ENCODE measurements around the gene POLD1. TPM values are rescaled to one million over a fixed set of nuclear protein-coding genes. Genes with fewer than 3 reads are reported as not detected.

The POLD1 gene
- total and polyA plus RNA-seq, 2 experiments from 2014 or later: 111 to 173 TPM

DNA sequence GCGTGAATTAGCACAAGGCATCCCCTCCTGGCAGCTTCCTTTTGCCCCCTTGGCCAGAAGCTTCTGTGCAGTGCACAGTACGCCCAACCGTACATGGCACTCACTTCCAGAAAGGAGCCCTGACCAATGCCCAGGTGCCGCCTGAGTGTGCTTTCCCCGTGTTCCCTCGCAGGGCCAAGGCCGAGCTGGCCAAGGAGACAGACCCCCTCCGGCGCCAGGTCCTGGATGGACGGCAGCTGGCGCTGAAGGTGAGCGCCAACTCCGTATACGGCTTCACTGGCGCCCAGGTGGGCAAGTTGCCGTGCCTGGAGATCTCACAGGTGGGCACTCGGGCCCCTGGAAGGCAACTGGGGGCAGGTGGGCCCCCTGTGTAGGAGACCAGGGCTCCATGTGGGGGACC, 25.2 kb downstream of the POLD1 start (continued):
- TF ChIP-seq, protein P1, sequence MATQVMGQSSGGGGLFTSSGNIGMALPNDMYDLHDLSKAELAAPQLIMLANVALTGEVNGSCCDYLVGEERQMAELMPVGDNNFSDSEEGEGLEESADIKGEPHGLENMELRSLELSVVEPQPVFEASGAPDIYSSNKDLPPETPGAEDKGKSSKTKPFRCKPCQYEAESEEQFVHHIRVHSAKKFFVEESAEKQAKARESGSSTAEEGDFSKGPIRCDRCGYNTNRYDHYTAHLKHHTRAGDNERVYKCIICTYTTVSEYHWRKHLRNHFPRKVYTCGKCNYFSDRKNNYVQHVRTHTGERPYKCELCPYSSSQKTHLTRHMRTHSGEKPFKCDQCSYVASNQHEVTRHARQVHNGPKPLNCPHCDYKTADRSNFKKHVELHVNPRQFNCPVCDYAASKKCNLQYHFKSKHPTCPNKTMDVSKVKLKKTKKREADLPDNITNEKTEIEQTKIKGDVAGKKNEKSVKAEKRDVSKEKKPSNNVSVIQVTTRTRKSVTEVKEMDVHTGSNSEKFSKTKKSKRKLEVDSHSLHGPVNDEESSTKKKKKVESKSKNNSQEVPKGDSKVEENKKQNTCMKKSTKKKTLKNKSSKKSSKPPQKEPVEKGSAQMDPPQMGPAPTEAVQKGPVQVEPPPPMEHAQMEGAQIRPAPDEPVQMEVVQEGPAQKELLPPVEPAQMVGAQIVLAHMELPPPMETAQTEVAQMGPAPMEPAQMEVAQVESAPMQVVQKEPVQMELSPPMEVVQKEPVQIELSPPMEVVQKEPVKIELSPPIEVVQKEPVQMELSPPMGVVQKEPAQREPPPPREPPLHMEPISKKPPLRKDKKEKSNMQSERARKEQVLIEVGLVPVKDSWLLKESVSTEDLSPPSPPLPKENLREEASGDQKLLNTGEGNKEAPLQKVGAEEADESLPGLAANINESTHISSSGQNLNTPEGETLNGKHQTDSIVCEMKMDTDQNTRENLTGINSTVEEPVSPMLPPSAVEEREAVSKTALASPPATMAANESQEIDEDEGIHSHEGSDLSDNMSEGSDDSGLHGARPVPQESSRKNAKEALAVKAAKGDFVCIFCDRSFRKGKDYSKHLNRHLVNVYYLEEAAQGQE (IDR thresholded peaks at IDR 0.05; ENCODE audit: unreplicated experiment): no peak
- TF ChIP-seq ZNF114 (CRISPR knock-in tag; IDR thresholded peaks at IDR 0.05): no peak
- TF ChIP-seq EZH2 (IDR thresholded peaks at IDR 0.05; ENCODE audit: low read depth, unreplicated experiment): no peak
- TF ChIP-seq, protein P2, sequence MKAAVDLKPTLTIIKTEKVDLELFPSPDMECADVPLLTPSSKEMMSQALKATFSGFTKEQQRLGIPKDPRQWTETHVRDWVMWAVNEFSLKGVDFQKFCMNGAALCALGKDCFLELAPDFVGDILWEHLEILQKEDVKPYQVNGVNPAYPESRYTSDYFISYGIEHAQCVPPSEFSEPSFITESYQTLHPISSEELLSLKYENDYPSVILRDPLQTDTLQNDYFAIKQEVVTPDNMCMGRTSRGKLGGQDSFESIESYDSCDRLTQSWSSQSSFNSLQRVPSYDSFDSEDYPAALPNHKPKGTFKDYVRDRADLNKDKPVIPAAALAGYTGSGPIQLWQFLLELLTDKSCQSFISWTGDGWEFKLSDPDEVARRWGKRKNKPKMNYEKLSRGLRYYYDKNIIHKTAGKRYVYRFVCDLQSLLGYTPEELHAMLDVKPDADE (IDR thresholded peaks at IDR 0.05): no peak

DNA sequence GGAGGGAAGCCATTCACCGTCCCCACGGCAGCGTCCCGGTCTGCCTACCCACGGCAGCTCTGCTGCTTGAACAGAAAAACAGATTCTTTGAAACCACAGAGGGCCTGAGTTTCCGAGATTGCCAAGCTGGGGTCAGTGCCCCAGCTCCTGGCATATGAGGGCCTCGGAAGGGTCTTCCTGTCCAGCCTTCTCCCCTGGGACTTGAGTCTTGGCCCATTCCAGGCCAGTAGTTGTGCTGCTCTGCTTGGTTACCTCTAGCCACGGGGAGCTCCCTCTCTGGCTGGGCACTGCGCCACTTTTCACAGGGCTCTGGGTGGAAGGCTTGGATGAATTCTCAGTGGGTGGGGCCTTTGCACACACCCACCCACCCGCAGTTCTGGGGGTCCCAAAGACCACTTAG, 26.0 kb downstream of the POLD1 start:
- H3K9me3 Mint-ChIP-seq: no peaks in the 10 kb centered on the region; the same call in 2 of the 3 replicates
- Histone ChIP-seq H3K9me2 (ENCODE audit: insufficient read depth) (no peaks in the 10 kb centered on the region), H3K4me1 (ENCODE audit: insufficient read depth) (peaks cover 2% of the 10 kb centered on the region; the same call in 1 of the 2 replicates), H3K4me2 (no peak overlapping the region), H3F3A (replicated peaks; ENCODE audit: low read depth) (peaks cover 1% of the 10 kb centered on the region), H4K20me1 (replicated peaks; ENCODE audit: insufficient read depth) (peaks cover 3% of the 10 kb centered on the region), H3K27me3 (ENCODE audit: insufficient read depth) (no peaks in the 10 kb centered on the region), H3K36me3 (ENCODE audit: insufficient read depth) (peaks cover under 1% of the 10 kb centered on the region; the same call in 1 of the 2 replicates), H3K4me3 (no peak overlapping the region), H3K27ac (ENCODE audit: low read depth) (no peak overlapping the region), H2AFZ (no peak overlapping the region), H3K79me2 (replicated peaks; ENCODE audit: insufficient read depth) (no peaks in the 10 kb centered on the region)
- ATAC-seq (no peak), DNase-seq (ENCODE audit: low spot score) (no peak)
- no peak overlapping the region for H3K4me3 Mint-ChIP-seq
- H3K36me3 Mint-ChIP-seq (ENCODE audit: low read depth): peaks cover 67% of the 10 kb centered on the region
- peaks cover 6% of the 10 kb centered on the region for H3K27me3 Mint-ChIP-seq (ENCODE audit: insufficient read depth, low read depth, poor library complexity)
- no peak overlapping the region for H3K27ac Mint-ChIP-seq
- peaks cover 6% of the 10 kb centered on the region; the same call in 2 of the 3 replicates for H3K4me1 Mint-ChIP-seq
- TF ChIP-seq, protein P2 (IDR thresholded peaks at IDR 0.05): no peak
- TF ChIP-seq POLR2AphosphoS5 (IDR thresholded peaks at IDR 0.05; ENCODE audit: low read depth) (no peak), NANOG (IDR thresholded peaks at IDR 0.05; ENCODE audit: borderline replicate concordance) (no peak), CREB1 (CRISPR knock-in tag; IDR thresholded peaks at IDR 0.05; ENCODE audit: low read depth) (no peak), EZH2 (IDR thresholded peaks at IDR 0.05; ENCODE audit: low read depth, unreplicated experiment) (no peak), ZNF331 (CRISPR knock-in tag; IDR thresholded peaks at IDR 0.05; ENCODE audit: low read depth) (no peak), ZNF114 (CRISPR knock-in tag; IDR thresholded peaks at IDR 0.05) (no peak), JUNB (IDR thresholded peaks at IDR 0.05; ENCODE audit: unreplicated experiment) (no peak)
- TF ChIP-seq, protein P1 (IDR thresholded peaks at IDR 0.05; ENCODE audit: unreplicated experiment): no peak
- TF ChIP-seq, protein P3, sequence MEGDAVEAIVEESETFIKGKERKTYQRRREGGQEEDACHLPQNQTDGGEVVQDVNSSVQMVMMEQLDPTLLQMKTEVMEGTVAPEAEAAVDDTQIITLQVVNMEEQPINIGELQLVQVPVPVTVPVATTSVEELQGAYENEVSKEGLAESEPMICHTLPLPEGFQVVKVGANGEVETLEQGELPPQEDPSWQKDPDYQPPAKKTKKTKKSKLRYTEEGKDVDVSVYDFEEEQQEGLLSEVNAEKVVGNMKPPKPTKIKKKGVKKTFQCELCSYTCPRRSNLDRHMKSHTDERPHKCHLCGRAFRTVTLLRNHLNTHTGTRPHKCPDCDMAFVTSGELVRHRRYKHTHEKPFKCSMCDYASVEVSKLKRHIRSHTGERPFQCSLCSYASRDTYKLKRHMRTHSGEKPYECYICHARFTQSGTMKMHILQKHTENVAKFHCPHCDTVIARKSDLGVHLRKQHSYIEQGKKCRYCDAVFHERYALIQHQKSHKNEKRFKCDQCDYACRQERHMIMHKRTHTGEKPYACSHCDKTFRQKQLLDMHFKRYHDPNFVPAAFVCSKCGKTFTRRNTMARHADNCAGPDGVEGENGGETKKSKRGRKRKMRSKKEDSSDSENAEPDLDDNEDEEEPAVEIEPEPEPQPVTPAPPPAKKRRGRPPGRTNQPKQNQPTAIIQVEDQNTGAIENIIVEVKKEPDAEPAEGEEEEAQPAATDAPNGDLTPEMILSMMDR (conservative IDR thresholded peaks at IDR 0.05; ENCODE audit: low read depth in 2 of 2): no peak

Measured in GM23338 (cell line).